Gastroesophageal sphincter (tissue), 4 donors: ENCODE measurements around the gene TIMM9. TPM values are rescaled to one million over a fixed set of nuclear protein-coding genes. Genes with fewer than 3 reads are reported as not detected.
"Not testable (repeated sequence)": the region's sequence is repeated elsewhere in the genome, so short reads cannot be mapped to it uniquely, and the experiment has no call there.

ENCODE experiments used
- ATAC-seq: fragments of 150-250 bp; one replicate; pipeline ENCODE4 v1.9.1; 2016; ENCODE audit warnings: mild to moderate bottlenecking, moderate library complexity
- H3K27ac ChIP-seq, 4 donors: fragments of 200-600 bp; sonication (generic) in 3 of 4; 1 replicate in 3 of 4; 2 replicates in 1 of 4; pipeline ENCODE4 v1.5.1; 2016 to 2019
- H3K27me3 ChIP-seq: fragments of 200-600 bp; sonication (generic); one replicate; pipeline ENCODE4 v1.5.1; 2019
- H3K36me3 ChIP-seq, 2 donors: fragments of 200-600 bp; sonication (generic); one replicate each; pipeline ENCODE4 v1.5.1; 2019; ENCODE audit warnings: control low read depth in 1 of 2
- H3K4me1 ChIP-seq, 3 donors: fragments of 200-600 bp; sonication (generic); 1 replicate in 2 of 3; 2 replicates in 1 of 3; pipeline ENCODE4 v1.5.1; 2016 to 2019; ENCODE audit warnings: control low read depth in 2 of 3
- H3K4me3 ChIP-seq, 2 donors: fragments of 200-600 bp; sonication (generic); one replicate each; pipeline ENCODE4 v1.5.1; 2019; ENCODE audit warnings: mild to moderate bottlenecking in 1 of 2, moderate library complexity in 1 of 2
- H3K9me3 ChIP-seq, 3 donors: fragments of 200-600 bp; sonication (generic); one replicate each; pipeline ENCODE4 v1.5.1; 2017 to 2019; ENCODE audit warnings: control low read depth in 2 of 3
- EP300 ChIP-seq: sonication (generic); formaldehyde crosslinking; IDR thresholded peaks from one replicate; pipeline ENCODE4 v1.6.1; 2017; ENCODE audit warnings: antibody characterized with exemption, mild to moderate bottlenecking
- POLR2A ChIP-seq, 2 donors: fragments of 450-650 bp; IDR thresholded peaks; one replicate each; pipeline ENCODE4 v1.6.1; 2017; ENCODE audit warnings: antibody characterized with exemption in 2 of 2, mild to moderate bottlenecking in 2 of 2, moderate library complexity in 1 of 2
- POLR2AphosphoS5 ChIP-seq: sonication (generic); formaldehyde crosslinking; IDR thresholded peaks from one replicate; pipeline ENCODE4 v1.6.1; 2017; ENCODE audit warnings: antibody characterized with exemption
- WGBS, 2 donors: methylation state at CpG; one replicate each; pipeline ENCODE4 v1.1.5; 2018; ENCODE audit warnings: low coverage in 1 of 2; 5-methylcytosine and 5-hydroxymethylcytosine counted together
- total RNA-seq, 4 donors: library from RNA; depleted of rRNA; stranded (reverse); fragments of >200 nt; gene quantifications; one replicate each; pipeline ENCODE4 v1.1.0, GENCODE V29; 2016
- TF ChIP-seq, protein P1 (sequence below), 4 experiments: fragments of 200-600 bp in 2 of 4; fragments of 450-650 bp in 2 of 4; sonication (generic) in 1 of 4; IDR thresholded peaks; one replicate each; pipeline ENCODE4 v1.5.1; 2017 to 2019; ENCODE audit warnings: antibody characterized with exemption in 4 of 4, mild to moderate bottlenecking in 2 of 4, moderate library complexity in 2 of 4

Gene TIMM9
- total RNA-seq, 4 donors from 2014 or later: 36.8 to 141 (median 49.4) TPM

- no peak for ATAC-seq
- H3K9me3 ChIP-seq: no peaks in the 10 kb centered on the region
- peaks cover 0 to 80% of the 10 kb centered on the region in 2 donors for H3K36me3 ChIP-seq
- H3K27ac ChIP-seq: no peak overlapping the region
- no peaks in the 10 kb centered on the region for H3K27me3 ChIP-seq
- no peak for TF ChIP-seq POLR2AphosphoS5
- TF ChIP-seq, protein P1, sequence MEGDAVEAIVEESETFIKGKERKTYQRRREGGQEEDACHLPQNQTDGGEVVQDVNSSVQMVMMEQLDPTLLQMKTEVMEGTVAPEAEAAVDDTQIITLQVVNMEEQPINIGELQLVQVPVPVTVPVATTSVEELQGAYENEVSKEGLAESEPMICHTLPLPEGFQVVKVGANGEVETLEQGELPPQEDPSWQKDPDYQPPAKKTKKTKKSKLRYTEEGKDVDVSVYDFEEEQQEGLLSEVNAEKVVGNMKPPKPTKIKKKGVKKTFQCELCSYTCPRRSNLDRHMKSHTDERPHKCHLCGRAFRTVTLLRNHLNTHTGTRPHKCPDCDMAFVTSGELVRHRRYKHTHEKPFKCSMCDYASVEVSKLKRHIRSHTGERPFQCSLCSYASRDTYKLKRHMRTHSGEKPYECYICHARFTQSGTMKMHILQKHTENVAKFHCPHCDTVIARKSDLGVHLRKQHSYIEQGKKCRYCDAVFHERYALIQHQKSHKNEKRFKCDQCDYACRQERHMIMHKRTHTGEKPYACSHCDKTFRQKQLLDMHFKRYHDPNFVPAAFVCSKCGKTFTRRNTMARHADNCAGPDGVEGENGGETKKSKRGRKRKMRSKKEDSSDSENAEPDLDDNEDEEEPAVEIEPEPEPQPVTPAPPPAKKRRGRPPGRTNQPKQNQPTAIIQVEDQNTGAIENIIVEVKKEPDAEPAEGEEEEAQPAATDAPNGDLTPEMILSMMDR (IDR thresholded peaks at IDR 0.05): no peak
- no peak for TF ChIP-seq POLR2A (IDR thresholded peaks at IDR 0.05)
- no peak for TF ChIP-seq EP300
- no peak overlapping the region for H3K4me3 ChIP-seq
- no peaks in the 10 kb centered on the region for H3K4me1 ChIP-seq
Observed at GRCh38 chr14:58376791-58377190, 50.5 kb downstream of the TIMM9 start.

GRCh38 chr14:58368956-58369355, 58.4 kb downstream of the TIMM9 start:
- H3K27me3 ChIP-seq: no peaks in the 10 kb centered on the region
- H3K4me1 ChIP-seq: no peaks in the 10 kb centered on the region
- H3K27ac ChIP-seq: no peak overlapping the region
- 62 to 80% methylated on average over 1 of the region's 1 CpG for WGBS, 2 donors
- H3K9me3 ChIP-seq: no peaks in the 10 kb centered on the region
- H3K4me3 ChIP-seq: no peak overlapping the region
- TF ChIP-seq POLR2AphosphoS5: no peak
- no peak for TF ChIP-seq POLR2A (IDR thresholded peaks at IDR 0.05)
- TF ChIP-seq EP300: no peak
- TF ChIP-seq, protein P1 (IDR thresholded peaks at IDR 0.05): no peak
- H3K36me3 ChIP-seq: peaks cover 6 to 93% of the 10 kb centered on the region in 2 donors
- no peak for ATAC-seq

DNA sequence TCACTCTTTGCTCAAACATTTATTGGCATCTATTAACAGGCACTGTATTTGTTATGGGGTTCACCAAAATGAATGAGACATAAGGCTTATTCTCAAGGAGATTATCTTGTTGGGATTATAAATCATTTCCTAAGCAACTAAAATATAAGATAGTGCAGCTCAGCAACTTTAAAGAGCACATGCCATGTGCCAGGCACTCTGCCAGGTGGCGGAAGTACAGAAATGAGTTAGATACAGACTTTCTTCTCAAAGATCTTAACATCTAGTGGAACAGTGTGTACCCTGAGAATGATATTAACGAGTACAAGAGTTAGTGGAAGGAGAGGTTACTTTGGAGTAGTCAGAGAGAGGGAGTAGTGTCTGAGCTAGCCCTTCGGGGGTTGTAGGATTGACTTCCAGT, 60.0 kb downstream of the TIMM9 start:
- Histone ChIP-seq H3K4me1 (no peaks in the 10 kb centered on the region), H3K27ac (no peak overlapping the region), H3K36me3 (peaks cover 6 to 90% of the 10 kb centered on the region in 2 donors), H3K4me3 (no peak overlapping the region), H3K27me3 (no peaks in the 10 kb centered on the region), H3K9me3 (no peaks in the 10 kb centered on the region)
- TF ChIP-seq EP300: no peak
- TF ChIP-seq, protein P1 (IDR thresholded peaks at IDR 0.05): no peak
- no peak for TF ChIP-seq POLR2AphosphoS5
- TF ChIP-seq POLR2A (IDR thresholded peaks at IDR 0.05): no peak
- WGBS, 2 donors: 53 to 78% methylated on average over 2 to 3 of the region's 3 CpGs
- no peak for ATAC-seq

DNA sequence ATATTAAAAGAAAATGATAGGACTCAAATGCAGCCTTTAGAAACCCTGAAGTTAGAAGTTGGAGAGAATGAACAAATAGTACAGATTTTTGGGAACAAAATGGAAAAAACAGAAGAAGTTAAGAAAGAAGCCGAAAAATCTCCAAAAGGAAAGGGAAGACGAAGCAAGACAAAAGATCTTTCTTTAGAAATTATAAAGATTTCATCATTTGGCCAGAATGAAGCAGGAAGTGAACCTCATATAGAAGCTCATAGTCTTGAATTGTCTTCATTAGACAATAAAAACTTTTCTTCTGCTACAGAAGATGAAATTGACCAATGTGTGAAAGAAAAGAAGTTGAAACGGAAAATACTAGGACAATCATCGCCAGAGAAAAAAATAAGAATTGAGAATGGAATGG, 63.0 kb downstream of the TIMM9 start:
- ATAC-seq: no peak
- TF ChIP-seq, protein P1 (IDR thresholded peaks at IDR 0.05): no peak
- TF ChIP-seq EP300 (no peak), POLR2AphosphoS5 (no peak), POLR2A (IDR thresholded peaks at IDR 0.05) (no peak)
- Histone ChIP-seq H3K4me1 (no peaks in the 10 kb centered on the region), H3K27me3 (no peaks in the 10 kb centered on the region), H3K4me3 (no peak overlapping the region), H3K9me3 (no peaks in the 10 kb centered on the region), H3K36me3 (peaks cover 6 to 90% of the 10 kb centered on the region in 2 donors), H3K27ac (no peak overlapping the region)
- 62 to 69% methylated on average over 4 of the region's 4 CpGs for WGBS, 2 donors

- H3K27ac ChIP-seq: no peak overlapping the region
- H3K4me1 ChIP-seq: no peaks in the 10 kb centered on the region
- no peaks in the 10 kb centered on the region for H3K9me3 ChIP-seq
- TF ChIP-seq, protein P1 (IDR thresholded peaks at IDR 0.05): peak in 2 of 4 experiments; percentile 14 to 37
- TF ChIP-seq POLR2AphosphoS5: no peak
- WGBS, 2 donors: 85% methylated on average over 3 of the region's 3 CpGs; no CpG with 5 or more reads in 1 of the 2 donors
- H3K4me3 ChIP-seq: no peak overlapping the region
- H3K27me3 ChIP-seq: no peaks in the 10 kb centered on the region
- no peak for ATAC-seq
- peaks cover 6 to 83% of the 10 kb centered on the region in 2 donors for H3K36me3 ChIP-seq
Observed at GRCh38 chr14:58362798-58363412, 64.4 kb downstream of the TIMM9 start.

DNA sequence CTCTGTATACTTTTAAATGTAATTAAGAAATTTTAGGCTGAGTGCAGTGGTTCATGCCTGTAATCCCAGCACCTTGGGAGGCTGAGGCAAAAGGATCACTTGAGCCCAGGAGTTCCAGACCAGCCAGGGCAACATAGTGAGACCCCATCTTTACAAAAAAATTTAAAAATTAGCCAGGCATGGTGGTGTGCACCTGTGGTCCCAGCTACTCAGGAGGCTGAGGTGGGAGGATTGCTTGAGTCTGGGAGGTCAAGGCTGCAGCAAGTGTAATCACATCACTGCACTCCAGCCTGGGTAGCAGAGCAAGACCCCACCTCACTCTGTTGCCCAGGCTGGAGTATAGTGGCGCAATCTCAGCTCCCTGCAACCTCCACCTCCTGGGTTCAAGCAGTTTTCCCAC, 65.1 kb downstream of the TIMM9 start:
- not testable (repeated sequence) for H3K4me3 ChIP-seq, H3K27me3 ChIP-seq, H3K27ac ChIP-seq, ATAC-seq, H3K9me3 ChIP-seq, H3K4me1 ChIP-seq
- peaks cover 3 to 77% of the 10 kb centered on the region in 2 donors for H3K36me3 ChIP-seq
- 100% methylated on average over 1 of the region's 1 CpG; no CpG with 5 or more reads in 1 of the 2 donors for WGBS, 2 donors
